Measurements from ENCODE around the gene UBN1. TPM values are rescaled to one million over a fixed set of nuclear protein-coding genes. Genes with fewer than 3 reads are reported as not detected.

Gene UBN1
- total and polyA plus RNA-seq, 2 donors (not counting 3 experiments of a cell fraction or from before 2014, with no cell fraction given), result 26.0 to 44.8 TPM

DNA sequence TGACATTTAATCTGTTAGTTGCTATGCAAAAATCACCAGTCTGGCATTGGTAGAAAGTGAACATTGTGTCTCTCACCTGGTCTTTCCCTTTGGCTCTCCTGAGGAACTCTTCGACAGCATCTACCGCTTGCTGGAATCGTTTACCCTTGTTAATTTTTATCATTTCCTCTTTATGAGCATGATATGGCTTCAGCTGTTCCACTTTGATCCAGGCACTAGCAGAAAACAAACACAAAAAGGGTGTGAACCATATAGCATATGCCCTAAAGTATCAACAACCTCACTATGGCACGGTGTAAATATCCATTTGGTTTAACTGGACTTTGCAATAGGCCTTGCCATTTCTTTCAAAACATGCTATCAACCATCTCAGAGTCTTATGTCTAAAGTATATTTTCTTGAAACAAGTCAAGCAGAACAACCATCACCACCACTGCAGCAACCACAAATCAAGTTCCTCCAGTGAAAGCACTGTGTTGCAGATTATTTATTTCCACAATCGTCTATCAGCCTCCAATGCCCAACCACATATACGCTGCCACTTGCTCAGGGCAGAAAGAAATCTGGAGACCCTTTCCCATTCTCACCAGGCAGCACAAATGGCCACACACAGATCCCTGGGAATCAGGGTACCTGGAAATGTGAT lies 14.5 kb upstream of the UBN1 start:
- TF ChIP-seq FOS (IDR thresholded peaks at IDR 0.05; ENCODE audit: borderline replicate concordance, insufficient read depth, low read length), result no peak
- TF ChIP-seq, protein P1, sequence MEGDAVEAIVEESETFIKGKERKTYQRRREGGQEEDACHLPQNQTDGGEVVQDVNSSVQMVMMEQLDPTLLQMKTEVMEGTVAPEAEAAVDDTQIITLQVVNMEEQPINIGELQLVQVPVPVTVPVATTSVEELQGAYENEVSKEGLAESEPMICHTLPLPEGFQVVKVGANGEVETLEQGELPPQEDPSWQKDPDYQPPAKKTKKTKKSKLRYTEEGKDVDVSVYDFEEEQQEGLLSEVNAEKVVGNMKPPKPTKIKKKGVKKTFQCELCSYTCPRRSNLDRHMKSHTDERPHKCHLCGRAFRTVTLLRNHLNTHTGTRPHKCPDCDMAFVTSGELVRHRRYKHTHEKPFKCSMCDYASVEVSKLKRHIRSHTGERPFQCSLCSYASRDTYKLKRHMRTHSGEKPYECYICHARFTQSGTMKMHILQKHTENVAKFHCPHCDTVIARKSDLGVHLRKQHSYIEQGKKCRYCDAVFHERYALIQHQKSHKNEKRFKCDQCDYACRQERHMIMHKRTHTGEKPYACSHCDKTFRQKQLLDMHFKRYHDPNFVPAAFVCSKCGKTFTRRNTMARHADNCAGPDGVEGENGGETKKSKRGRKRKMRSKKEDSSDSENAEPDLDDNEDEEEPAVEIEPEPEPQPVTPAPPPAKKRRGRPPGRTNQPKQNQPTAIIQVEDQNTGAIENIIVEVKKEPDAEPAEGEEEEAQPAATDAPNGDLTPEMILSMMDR (IDR thresholded peaks at IDR 0.05; ENCODE audit: extremely low read depth in 1 of 2, insufficient read depth in 1 of 2, low read depth in 1 of 2, low read length in 2 of 2), result no peak
- no peak for TF ChIP-seq POLR2AphosphoS5 (IDR thresholded peaks at IDR 0.05; ENCODE audit: insufficient read depth, low read depth, low read length)
- TF ChIP-seq EZH2 (IDR thresholded peaks at IDR 0.05; ENCODE audit: borderline replicate concordance, low read depth, low read length, severe bottlenecking), result no peak
- no peak for TF ChIP-seq JUN (IDR thresholded peaks at IDR 0.05; ENCODE audit: borderline replicate concordance, insufficient read depth, insufficient read length, low read depth)
- TF ChIP-seq POLR2A (IDR thresholded peaks at IDR 0.05; ENCODE audit: low read depth, low read length), result no peak
- TF ChIP-seq MYC (IDR thresholded peaks at IDR 0.05; ENCODE audit: low read depth, low read length), result no peak
- no peak for TF ChIP-seq GATA2 (IDR thresholded peaks at IDR 0.05; ENCODE audit: insufficient read depth, insufficient read length, low read depth, low read length)
- TF ChIP-seq, protein P2, sequence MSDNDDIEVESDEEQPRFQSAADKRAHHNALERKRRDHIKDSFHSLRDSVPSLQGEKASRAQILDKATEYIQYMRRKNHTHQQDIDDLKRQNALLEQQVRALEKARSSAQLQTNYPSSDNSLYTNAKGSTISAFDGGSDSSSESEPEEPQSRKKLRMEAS (IDR thresholded peaks at IDR 0.05; ENCODE audit: insufficient read depth, insufficient read length), result no peak

More for the DNA sequence above, 14.5 kb upstream of the UBN1 start:
- Histone ChIP-seq H3K27ac (ENCODE audit: insufficient read depth, low read depth, low read length) (no peak overlapping the region), H3K27me3 (ENCODE audit: control insufficient read depth in 2 of 2, insufficient read depth in 2 of 2, low read length in 2 of 2) (no peaks in the 10 kb centered on the region), H4K20me1 (replicated peaks; ENCODE audit: control insufficient read depth, extremely low read depth, insufficient read depth, low read length) (no peaks in the 10 kb centered on the region), H3K9me1 (replicated peaks; ENCODE audit: control insufficient read depth, extremely low read depth, insufficient read depth, low read length) (no peaks in the 10 kb centered on the region), H3K9ac (replicated peaks; ENCODE audit: extremely low read depth, insufficient read depth, low read length) (no peak overlapping the region), H3K4me3 (replicated peaks in 1 of 3; ENCODE audit: insufficient read depth in 1 of 3, low read depth in 1 of 3, low read length in 3 of 3) (no peak overlapping the region), H3K9me3 (replicated peaks; ENCODE audit: control insufficient read depth, insufficient read depth, low read length) (no peaks in the 10 kb centered on the region), H3K36me3 (ENCODE audit: control insufficient read depth in 2 of 2, extremely low read depth in 1 of 2, insufficient read depth in 2 of 2, low read length in 2 of 2) (peaks cover 16 to 49% of the 10 kb centered on the region in 2 experiments), H3K4me2 (ENCODE audit: insufficient read depth, low read length) (no peak overlapping the region), H3K79me2 (ENCODE audit: control insufficient read depth, insufficient read depth, low read length) (peaks cover 11% of the 10 kb centered on the region), H2AFZ (ENCODE audit: low read depth, low read length) (no peak overlapping the region), H3K4me1 (ENCODE audit: control insufficient read depth, extremely low read depth, insufficient read depth, low read length) (no peaks in the 10 kb centered on the region)
- BruUV-seq (replicated peaks), result no TSS peak
- intact Hi-C loops (cut with micrococcal nuclease) (no loop called here), dilution Hi-C loops (cut with MboI; ENCODE audit: extremely low pct_ligation_motif_present, low sequenced_read_pairs) (no loop called here)
- POLR2A ChIA-PET, result no interaction called here
- no peak for DNase-seq (ENCODE audit: low read depth, low spot score)
- CTCF ChIA-PET, result interaction anchor here (0.8 kb wide), 1 partner anchor 124 kb away, joined by 3 read pairs; no protein-coding TSS in a partner anchor
- FAIRE-seq, result no peak

Data from endothelial cell of umbilical vein (primary cell).